ENCODE results near the gene STYXL2.

Gene STYXL2

DNA sequence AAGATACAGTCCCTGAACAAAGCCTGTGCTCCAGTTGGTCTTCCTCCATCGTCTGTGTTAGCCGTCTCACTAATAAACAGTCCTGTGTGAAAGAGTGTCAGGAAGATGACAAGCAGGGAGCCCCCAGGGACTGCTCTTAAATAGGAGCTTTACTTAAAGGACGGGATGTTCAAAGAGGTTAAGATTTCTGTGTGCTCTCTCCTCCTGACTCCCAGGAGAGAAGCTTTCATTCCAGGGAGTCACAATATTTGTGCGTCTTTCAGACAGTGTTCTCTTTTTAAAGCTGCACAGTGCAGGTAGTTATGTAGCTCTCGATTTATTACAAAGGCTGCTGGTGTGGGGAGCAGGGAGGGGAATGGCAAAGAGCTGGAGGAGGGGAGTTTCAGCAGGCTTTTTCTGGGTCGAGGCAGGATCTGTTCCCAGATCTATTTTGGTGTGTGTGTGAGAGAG lies 43.5 kb downstream of the STYXL2 start:
- DNase-seq: no peak

- DNase-seq: no peak
These were observed 44.1 kb downstream of the STYXL2 start for GRCh38 chr1:167137793-167138510.

GRCh38 chr1:167138703-167139102 lies 44.8 kb downstream of the STYXL2 start:
- no peak for DNase-seq

DNA sequence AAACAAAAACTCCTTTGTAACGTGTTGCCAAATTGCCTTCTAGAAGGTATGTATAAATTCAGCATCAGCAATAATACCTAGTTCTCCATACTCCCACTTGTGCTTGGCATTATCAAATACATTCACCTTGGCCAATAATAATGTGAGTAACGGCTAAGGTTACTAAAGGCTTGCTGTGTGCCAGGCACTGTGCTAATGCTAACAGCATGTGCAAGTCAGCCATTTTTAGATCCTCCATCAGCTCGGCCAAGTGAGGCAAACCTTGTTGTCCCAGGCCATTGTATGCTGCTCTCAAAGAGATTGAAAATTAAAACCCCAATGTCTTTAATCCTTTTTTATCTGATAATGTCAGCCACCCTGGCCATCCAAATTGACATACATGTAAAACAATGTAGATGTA lies 48.1 kb downstream of the STYXL2 start:
- DNase-seq: no peak
